ENCODE measurements around the gene PTBP2.

The PTBP2 gene

DNA sequence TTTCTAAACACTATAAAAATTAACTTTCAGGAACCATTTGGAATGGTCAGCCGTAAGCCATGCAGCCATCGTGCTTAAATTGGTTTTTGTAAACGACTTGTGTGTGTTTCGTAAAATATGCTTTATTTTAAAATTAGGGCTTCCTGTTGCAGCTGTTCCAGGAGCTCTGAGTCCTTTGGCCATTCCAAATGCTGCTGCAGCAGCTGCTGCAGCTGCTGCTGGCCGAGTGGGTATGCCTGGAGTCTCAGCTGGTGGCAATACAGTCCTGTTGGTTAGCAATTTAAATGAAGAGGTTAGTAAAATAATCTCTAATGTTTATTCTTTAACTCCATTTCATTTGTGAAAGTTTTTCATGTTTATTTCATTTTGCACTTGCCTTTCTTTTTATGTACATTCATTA is 83.1 kb downstream of the PTBP2 start:
- DNase-seq (ENCODE audit: low read depth in 2 of 2), result peak in 1 of 2 donors; percentile 8
- no peak overlapping the region for H3K4me3 ChIP-seq (replicated peaks in 1 of 2; ENCODE audit: low read depth in 2 of 2, low read length in 2 of 2)
- TF ChIP-seq, protein P1, sequence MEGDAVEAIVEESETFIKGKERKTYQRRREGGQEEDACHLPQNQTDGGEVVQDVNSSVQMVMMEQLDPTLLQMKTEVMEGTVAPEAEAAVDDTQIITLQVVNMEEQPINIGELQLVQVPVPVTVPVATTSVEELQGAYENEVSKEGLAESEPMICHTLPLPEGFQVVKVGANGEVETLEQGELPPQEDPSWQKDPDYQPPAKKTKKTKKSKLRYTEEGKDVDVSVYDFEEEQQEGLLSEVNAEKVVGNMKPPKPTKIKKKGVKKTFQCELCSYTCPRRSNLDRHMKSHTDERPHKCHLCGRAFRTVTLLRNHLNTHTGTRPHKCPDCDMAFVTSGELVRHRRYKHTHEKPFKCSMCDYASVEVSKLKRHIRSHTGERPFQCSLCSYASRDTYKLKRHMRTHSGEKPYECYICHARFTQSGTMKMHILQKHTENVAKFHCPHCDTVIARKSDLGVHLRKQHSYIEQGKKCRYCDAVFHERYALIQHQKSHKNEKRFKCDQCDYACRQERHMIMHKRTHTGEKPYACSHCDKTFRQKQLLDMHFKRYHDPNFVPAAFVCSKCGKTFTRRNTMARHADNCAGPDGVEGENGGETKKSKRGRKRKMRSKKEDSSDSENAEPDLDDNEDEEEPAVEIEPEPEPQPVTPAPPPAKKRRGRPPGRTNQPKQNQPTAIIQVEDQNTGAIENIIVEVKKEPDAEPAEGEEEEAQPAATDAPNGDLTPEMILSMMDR (IDR thresholded peaks at IDR 0.05; ENCODE audit: low read depth, low read length), result no peak

DNA sequence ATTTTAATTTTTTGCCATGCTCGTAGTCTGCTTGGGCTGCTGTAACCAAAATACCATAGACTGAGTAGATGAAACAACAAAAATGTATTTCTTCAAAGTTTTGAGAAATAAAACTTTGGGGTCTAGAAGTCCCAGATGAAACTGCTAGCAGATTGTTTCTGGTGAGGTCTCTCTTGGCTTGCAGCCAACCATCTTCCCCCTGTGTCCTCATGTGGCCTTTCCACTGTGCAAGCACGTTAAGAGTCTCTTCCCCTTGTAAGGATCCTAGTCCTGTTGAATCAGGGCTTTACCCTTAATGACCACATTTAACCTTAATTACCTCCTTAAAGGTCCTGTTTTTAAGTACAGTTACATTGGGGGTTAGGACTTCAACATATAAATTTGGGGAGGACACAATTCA is 86.6 kb downstream of the PTBP2 start:
- TF ChIP-seq, protein P1 (IDR thresholded peaks at IDR 0.05; ENCODE audit: low read depth, low read length), result no peak
- DNase-seq (ENCODE audit: low read depth in 2 of 2), result peak in 1 of 2 donors; percentile 21

DNA sequence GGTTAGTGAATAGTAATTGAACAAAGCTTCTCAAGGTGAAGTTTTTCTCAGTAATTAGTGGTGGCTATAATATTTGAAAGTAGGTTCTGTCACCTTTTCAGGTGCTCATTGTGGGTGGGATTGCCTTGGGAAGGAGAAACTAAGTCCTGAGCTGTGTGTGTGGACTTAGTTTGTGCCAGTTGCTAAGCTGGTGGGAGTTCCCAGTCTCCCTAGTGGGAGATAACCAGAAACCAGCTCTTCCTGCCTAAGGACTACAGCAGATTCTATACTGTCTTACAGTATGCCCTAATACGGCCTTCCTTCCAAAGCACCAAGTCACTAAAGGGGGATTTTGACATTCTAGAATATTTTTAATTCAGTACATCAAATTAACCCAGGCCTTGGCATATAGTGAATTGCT is 94.3 kb downstream of the PTBP2 start:
- no peak overlapping the region for H3K4me3 ChIP-seq (replicated peaks in 1 of 2; ENCODE audit: low read depth in 2 of 2, low read length in 2 of 2)
- TF ChIP-seq, protein P1 (IDR thresholded peaks at IDR 0.05; ENCODE audit: low read depth, low read length), result no peak
- DNase-seq (ENCODE audit: low read depth in 2 of 2), result no peak

More for the DNA sequence above, 86.6 kb downstream of the PTBP2 start:
- no peak overlapping the region for H3K4me3 ChIP-seq (replicated peaks in 1 of 2; ENCODE audit: low read depth in 2 of 2, low read length in 2 of 2)

DNA sequence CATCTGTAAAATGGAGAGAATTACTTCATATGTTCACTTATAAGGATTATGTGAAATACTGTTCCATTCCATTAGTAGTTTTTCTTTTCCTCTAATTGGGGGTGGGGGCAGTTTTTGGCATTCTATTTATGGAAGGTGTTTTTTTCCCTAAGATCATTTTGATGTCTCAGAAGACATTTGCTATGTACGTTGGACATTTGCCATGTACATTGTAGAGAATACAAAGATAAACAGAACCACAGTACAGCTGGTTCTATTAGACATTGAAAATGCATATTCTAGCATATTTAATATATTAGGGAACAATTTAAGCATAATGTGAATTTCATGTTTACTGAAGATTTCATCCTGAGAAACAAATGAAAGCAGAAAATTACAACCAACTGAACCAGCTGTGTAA is 98.5 kb downstream of the PTBP2 start:
- H3K4me3 ChIP-seq (replicated peaks in 1 of 2; ENCODE audit: low read depth in 2 of 2, low read length in 2 of 2), result no peak overlapping the region
- peak; percentile 31 to 41 for DNase-seq (ENCODE audit: low read depth in 2 of 2)
- TF ChIP-seq, protein P1 (IDR thresholded peaks at IDR 0.05; ENCODE audit: low read depth, low read length), result no peak

DNA sequence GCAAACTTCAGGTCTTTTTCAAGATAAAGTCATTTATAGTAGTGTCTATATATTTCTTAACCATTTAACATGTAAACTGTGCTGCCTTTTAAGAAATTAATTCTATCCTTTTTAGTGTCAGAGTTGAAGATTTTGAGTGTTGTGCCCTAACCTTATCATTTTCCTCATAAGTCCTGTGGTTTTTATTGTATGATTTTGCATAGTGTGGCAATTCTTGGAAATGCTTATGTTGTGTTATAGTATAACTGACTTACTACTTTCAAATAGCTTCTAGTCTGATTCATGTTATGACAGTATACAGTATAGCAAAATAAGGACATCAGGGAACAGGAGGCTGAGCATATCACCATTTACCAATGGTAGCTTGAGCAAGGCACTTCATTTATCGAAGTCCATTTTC is 99.1 kb downstream of the PTBP2 start:
- TF ChIP-seq, protein P1 (IDR thresholded peaks at IDR 0.05; ENCODE audit: low read depth, low read length), result no peak
- DNase-seq (ENCODE audit: low read depth in 2 of 2), result no peak

DNA sequence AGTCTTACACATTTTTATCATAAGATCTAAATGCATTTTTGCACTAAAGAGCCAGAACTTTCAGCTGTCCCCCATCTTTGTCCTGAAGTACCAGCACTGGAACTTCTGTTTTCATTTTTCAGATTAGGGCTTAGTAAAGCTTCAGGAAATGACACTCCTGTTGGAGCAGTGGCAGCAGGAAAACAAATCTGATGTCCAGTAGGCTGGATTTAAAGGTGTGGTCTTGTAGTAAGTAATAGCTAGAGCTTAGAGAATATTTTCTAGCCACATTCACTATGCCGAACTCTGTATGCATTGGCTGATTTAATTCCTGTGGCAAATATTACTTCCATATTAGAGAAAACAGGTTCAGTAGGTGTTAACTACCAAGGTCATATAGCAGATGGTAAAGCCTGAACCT is 103.6 kb downstream of the PTBP2 start:
- no peak overlapping the region for H3K4me3 ChIP-seq (replicated peaks in 1 of 2; ENCODE audit: low read depth in 2 of 2, low read length in 2 of 2)
- DNase-seq (ENCODE audit: low read depth in 2 of 2), result peak in 1 of 2 donors; percentile 14
- TF ChIP-seq, protein P1 (IDR thresholded peaks at IDR 0.05; ENCODE audit: low read depth, low read length), result no peak

More for the DNA sequence above, 99.1 kb downstream of the PTBP2 start:
- no peak overlapping the region for H3K4me3 ChIP-seq (replicated peaks in 1 of 2; ENCODE audit: low read depth in 2 of 2, low read length in 2 of 2)

DNA sequence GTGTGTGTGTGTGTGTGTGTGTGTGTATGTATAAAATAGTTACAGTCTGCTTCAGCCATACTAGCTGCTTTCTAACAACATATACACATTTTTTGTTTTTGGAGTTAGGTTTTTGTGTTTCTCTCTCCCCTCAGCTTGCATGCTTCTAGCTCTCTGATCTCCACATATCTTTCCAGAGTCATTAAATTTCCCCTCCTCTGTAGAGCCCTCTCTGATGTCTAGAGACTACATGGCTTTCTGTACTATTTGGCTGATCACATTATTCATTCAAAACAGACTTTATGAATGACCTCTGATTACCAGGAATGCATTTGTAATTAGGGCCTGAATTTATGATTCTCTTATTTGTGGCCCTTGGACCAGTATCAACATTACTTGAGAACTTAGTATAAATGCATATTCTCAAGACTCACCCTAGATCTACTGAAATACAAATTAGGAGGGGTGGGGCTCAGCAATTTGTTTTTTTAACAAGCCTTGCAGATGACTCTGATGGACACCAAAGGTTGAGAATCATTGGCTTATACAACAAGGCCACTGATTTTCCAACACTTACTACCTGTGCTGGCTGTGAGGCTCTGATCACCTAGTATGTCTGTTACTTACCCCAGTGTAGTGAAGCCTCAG is 104.5 kb downstream of the PTBP2 start:
- no peak overlapping the region for H3K4me3 ChIP-seq (replicated peaks in 1 of 2; ENCODE audit: low read depth in 2 of 2, low read length in 2 of 2)
- no peak for DNase-seq (ENCODE audit: low read depth in 2 of 2)
- TF ChIP-seq, protein P1 (IDR thresholded peaks at IDR 0.05; ENCODE audit: low read depth, low read length), result no peak
